Measurements from ENCODE around the gene CD6.

The CD6 gene

DNA sequence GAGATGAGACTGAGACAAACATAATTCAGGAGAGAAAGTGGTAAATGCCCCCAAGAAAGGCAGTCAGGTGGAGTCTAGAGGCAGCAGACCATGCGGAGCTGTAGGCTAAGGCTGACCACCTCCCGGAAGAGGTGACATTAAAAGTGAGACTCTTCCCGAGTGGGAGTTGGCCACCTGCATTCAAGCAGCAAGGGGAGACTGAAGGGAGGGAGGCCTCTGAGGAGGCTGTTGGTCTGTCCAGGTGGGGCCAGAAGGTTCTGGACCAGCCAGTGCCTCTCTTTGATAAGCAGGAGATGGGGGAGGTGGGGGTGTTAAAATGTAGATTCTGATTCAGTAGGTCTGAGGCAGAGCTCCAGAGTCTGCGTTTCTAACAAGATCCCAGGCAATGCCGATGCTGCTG is 37.5 kb downstream of the CD6 start:
- no peak for DNase-seq (ENCODE audit: low spot score)

DNA sequence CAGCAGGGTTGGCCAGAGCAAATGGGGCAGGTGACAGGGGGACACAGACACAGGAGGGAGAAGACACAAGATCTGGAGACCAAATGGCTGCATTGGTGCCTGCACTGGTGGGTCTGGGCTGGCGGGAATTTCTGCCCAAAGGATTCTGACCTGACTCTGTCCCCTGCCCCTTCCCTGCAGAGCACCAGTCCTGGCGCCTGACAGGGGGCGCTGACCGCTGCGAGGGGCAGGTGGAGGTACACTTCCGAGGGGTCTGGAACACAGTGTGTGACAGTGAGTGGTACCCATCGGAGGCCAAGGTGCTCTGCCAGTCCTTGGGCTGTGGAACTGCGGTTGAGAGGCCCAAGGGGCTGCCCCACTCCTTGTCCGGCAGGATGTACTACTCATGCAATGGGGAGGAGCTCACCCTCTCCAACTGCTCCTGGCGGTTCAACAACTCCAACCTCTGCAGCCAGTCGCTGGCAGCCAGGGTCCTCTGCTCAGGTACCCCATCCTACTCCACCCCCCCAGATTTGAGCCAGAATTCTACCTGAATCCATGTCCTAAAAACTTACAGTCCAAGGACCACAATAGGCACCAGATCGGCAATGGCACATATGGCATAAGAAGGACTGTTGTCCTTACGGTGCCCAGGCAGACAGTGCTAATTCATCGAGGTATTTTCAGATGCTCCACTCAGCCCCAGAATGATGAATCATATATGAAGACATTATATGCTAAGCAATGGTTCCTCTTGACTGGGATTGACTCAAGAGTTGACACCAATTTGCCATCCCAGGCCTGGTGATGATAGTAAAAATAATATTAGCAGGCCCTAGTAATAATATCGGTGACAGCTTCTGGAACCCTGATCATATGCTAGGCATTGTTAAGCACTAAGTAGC is 38.2 kb downstream of the CD6 start:
- no peak for DNase-seq (ENCODE audit: low spot score)

DNA sequence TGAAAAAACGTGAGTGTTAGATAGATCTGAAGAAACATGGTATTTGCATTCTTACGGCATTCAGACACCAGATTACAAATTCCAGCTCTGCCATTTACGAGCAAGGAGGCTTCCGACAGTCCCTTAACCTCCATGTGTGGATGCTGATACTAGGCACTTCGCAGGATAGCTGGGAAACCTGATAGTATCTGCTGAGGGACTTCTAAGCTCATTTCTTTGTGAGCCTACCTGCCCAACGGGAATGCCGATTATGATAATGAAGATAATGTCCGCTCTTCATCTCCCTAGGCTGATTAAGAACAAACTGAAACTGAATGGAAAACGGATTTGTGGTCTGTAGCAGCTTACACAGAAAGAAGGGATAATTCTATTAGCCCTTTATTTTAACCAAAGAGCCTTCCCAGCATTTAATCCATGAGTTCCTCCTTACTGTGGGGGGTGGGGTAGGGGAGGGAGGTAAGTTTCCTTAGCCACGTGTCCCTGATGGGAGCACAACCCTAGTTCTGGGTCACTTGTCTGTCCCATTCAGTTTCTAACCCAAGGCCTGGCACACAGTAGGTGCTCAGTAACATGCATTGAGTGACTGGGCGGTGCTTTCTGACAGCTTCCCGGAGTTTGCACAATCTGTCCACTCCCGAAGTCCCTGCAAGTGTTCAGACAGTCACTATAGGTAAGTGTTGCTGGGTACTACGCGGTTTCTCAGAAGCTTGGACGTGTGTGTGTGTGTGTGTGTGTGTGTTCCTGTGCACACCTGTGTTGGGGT is 39.2 kb downstream of the CD6 start:
- no peak for DNase-seq (ENCODE audit: low spot score)

- DNase-seq (ENCODE audit: low spot score): no peak
Observed at GRCh38 chr11:61011229-61011870, 39.9 kb downstream of the CD6 start.

DNA sequence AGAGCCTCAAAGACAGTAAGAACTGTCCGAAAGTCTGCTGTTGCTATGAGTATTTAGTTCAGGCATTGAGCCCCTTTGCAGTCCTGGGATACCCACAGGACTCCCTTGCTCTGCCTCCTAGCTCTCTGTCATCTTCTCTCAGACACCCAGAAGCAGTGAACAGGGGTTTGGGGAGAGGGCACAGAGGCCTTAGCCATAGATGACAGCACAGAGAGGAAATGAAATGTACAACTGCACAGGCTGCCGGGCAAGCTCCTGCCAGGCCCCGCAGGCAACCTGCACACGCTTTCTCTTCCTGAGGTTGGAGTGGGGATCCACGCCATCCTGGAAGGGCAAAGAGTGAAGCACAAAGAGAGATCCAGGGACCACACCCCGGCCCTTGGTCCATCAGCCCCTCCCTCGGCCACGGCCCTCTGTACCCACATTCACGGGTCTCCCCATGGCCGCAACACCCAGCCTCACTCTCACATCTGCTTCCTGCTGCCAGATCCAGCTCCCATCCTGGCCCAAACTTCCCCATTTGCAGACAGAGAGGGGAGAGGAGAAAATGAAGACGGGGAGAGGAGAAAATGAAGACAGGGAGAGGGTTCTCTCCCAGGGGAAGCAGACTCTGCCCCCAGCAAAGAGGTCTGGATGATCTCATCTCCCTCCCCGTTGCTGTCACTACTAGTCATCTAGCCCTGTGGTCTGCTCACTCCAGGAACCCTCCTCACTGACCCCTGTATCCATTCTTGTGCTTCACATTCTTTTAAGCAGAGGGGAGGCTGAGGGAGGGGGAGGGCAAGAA is 40.7 kb downstream of the CD6 start:
- DNase-seq (ENCODE audit: low spot score): no peak

GRCh38 chr11:61012737-61013215 is 41.3 kb downstream of the CD6 start:
- DNase-seq (ENCODE audit: low spot score): no peak

- DNase-seq (ENCODE audit: low spot score): no peak
Observed at GRCh38 chr11:61018059-61018458, 46.6 kb downstream of the CD6 start.

- no peak for DNase-seq (ENCODE audit: low spot score)
Observed at GRCh38 chr11:61019037-61019831, 47.8 kb downstream of the CD6 start.

GRCh38 chr11:61019832-61020405 is 48.4 kb downstream of the CD6 start:
- DNase-seq (ENCODE audit: low spot score): no peak

GRCh38 chr11:61020551-61021235 is 49.2 kb downstream of the CD6 start:
- no peak for DNase-seq (ENCODE audit: low spot score)

GRCh38 chr11:61021661-61022212 is 50.3 kb downstream of the CD6 start:
- no peak for DNase-seq (ENCODE audit: low spot score)

GRCh38 chr11:61022311-61023085 is 51.0 kb downstream of the CD6 start:
- DNase-seq (ENCODE audit: low spot score): peak; percentile 71

DNA sequence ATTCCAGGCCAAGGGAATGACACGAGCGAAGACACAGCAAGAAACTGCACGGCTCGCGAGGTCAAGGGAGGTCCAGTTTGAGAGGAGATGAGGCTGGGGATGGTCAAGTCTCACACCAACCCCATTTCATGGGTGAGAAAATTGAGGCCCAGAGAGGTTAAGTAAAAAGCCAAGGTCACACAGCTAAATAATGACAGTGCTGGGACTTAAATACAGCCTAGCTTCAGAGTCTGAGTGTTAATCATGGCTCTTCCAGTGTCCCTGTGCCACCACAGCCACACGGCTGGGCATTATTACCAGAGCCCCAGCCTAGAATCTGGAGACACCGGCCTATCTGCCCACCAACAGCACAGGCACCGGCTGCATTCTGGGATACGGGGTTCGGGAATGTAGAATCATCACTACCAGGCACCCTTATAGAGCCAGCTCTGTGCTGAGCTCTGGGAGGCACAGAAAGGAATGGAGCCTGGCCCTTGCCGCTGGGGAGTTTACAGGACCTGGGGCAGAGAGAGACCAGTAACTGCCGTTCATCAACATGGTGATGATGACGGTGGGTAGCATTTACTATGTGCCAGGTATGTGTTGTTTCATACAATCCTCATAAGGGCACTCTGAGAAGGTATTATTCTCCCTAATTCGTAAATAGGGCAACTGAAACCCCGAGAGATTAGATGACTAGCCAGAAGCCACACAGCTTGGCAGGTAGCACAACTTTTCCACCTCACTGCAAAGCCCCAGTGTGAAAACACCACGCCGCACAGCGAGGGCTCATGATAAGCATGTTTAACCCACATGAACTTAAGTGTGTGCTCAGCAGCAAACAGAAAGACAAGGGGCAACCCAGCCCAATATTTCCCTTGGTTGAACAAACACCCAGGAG is 51.8 kb downstream of the CD6 start:
- DNase-seq (ENCODE audit: low spot score): peak; percentile 34

- no peak for DNase-seq (ENCODE audit: low spot score)
Observed at GRCh38 chr11:61023966-61024295, 52.5 kb downstream of the CD6 start.

DNA sequence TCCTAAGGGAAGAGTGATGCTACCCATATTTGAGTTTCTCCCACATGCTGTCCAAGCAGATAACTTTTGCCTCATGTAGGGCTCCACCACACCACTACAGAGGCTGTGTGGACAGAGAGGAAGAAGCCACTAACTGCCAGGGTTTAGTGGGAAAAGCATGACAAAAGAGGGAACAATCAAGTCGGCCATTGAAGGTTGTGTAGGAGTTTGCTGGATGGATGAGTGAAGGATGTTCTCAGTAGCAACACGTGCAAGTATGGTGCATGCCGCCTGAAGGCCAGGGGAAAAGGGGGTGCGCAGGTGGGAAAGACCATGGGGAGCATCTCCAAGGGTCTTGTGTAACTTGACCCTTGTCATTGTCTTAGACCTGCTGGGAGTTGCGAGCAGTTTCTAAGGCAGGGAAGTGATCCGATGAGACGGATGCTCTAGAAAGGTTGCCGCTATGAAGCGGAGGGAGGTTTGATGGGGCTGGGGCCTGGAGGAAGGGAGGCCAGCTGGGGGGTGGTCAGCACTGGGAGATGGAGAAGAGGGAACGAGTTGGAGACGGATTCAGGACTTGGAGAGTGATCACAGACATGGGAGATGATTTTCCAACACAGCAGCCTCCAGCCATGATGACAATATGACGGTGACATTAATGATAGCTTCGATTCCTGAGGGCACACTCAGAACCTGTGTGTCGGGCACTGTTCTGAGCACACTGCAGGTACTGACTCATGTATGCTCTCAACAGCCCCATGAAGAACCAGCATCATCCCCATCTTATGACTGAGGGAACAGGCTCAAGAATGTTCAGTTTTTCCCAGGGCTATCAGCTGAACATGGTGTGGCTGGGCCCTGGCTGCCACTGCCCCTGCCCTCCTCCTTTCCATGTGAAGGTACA is 53.7 kb downstream of the CD6 start:
- no peak for DNase-seq (ENCODE audit: low spot score)

GRCh38 chr11:61025821-61026120 is 54.3 kb downstream of the CD6 start:
- DNase-seq (ENCODE audit: low spot score): no peak

All from cerebellar cortex (tissue), 1 donor.